ENCODE measurements around the gene VIL1.

VIL1 gene

GRCh38 chr2:218395456-218395825 lies 23.5 kb upstream of the VIL1 start:
- DNase-seq = no peak

- peak; percentile 97 for DNase-seq
Measured at GRCh38 chr2:218395826-218396687, 22.9 kb upstream of the VIL1 start.

GRCh38 chr2:218396688-218397462 lies 22.0 kb upstream of the VIL1 start:
- DNase-seq = peak; percentile 62

GRCh38 chr2:218397463-218397819 lies 21.5 kb upstream of the VIL1 start:
- no peak for DNase-seq

GRCh38 chr2:218397820-218398436 lies 21.0 kb upstream of the VIL1 start:
- DNase-seq = peak; percentile 86

GRCh38 chr2:218398437-218399390 lies 20.2 kb upstream of the VIL1 start:
- peak; percentile 74 for DNase-seq

GRCh38 chr2:218399391-218400166 lies 19.3 kb upstream of the VIL1 start, which contains the start of gene CTDSP1:
Gene CTDSP1 (plus strand): TSS chr2:218399868. CDS start chr2:218400091, 223 bp downstream.
- DNase-seq = peak; percentile 97

GRCh38 chr2:218400167-218400929 lies 18.6 kb upstream of the VIL1 start:
- DNase-seq = peak; percentile 36

GRCh38 chr2:218400930-218401881 lies 17.7 kb upstream of the VIL1 start:
- peak; percentile 13 for DNase-seq

GRCh38 chr2:218401890-218402289 lies 17.0 kb upstream of the VIL1 start:
- DNase-seq = no peak

- no peak for DNase-seq
Measured at GRCh38 chr2:218402491-218402901, 16.4 kb upstream of the VIL1 start.

GRCh38 chr2:218402911-218403411 lies 16.0 kb upstream of the VIL1 start:
- DNase-seq = no peak

GRCh38 chr2:218403810-218404209 lies 15.1 kb upstream of the VIL1 start:
- no peak for DNase-seq

- DNase-seq = no peak
Measured at GRCh38 chr2:218404351-218405085, 14.4 kb upstream of the VIL1 start.

GRCh38 chr2:218405086-218405745 lies 13.7 kb upstream of the VIL1 start:
- no peak for DNase-seq

- no peak for DNase-seq
Measured at GRCh38 chr2:218405746-218406208, 13.1 kb upstream of the VIL1 start.

GRCh38 chr2:218406209-218406948 lies 12.5 kb upstream of the VIL1 start:
- peak; percentile 97 for DNase-seq

Data from EL (cell line).